A549 (cell line): ENCODE results near the gene RPTOR.

Source experiments
- CEBPB ChIP-seq, 2 experiments: fragments of >200 bp in 1 of 2; sonication (Bioruptor Twin) in 1 of 2; formaldehyde crosslinking in 1 of 2; IDR thresholded peaks; 2 replicates each; pipeline ENCODE4 v1.6.1; 2012 to 2016
- CTCF ChIP-seq: fragments of >200 bp; sonication (Bioruptor Twin); formaldehyde crosslinking; IDR thresholded peaks from 3 replicates; pipeline ENCODE4 v1.5.1; 2016
- EP300 ChIP-seq, 2 experiments: fragments of >200 bp; sonication (Bioruptor Twin); formaldehyde crosslinking; IDR thresholded peaks; 2 replicates in 1 of 2; 3 replicates in 1 of 2; pipeline ENCODE4 v1.6.1; 2016 to 2017
- HDAC2 ChIP-seq: fragments of 200-600 bp; sonication (generic); IDR thresholded peaks from 2 replicates; pipeline ENCODE4 v1.6.1; 2016
- MAX ChIP-seq: IDR thresholded peaks from 2 replicates; pipeline ENCODE4 v1.6.1; 2012
- NFE2L2 ChIP-seq: fragments of 150-350 bp; conservative IDR thresholded peaks from 2 replicates; pipeline ENCODE4 v1.6.1; 2014; ENCODE audit warnings: low read length
- NR3C1 ChIP-seq: fragments of >200 bp; sonication (Bioruptor Twin); formaldehyde crosslinking; IDR thresholded peaks from 3 replicates; pipeline ENCODE4 v1.6.1; 2017
- PBX3 ChIP-seq: IDR thresholded peaks from 2 replicates; pipeline ENCODE4 v1.6.1; 2012
- POLR2A ChIP-seq: IDR thresholded peaks from 2 replicates; pipeline ENCODE4 v1.6.1; 2012; ENCODE audit warnings: mild to moderate bottlenecking, low read length
- RCOR1 ChIP-seq: fragments of 150-350 bp; IDR thresholded peaks from 2 replicates; pipeline ENCODE4 v1.6.1; 2014; ENCODE audit warnings: antibody characterized with exemption, low read length, low read depth
- REST ChIP-seq: fragments of 200-600 bp; sonication (generic); IDR thresholded peaks from 2 replicates; pipeline ENCODE4 v1.6.1; 2016; ENCODE audit warnings: antibody characterized with exemption, mild to moderate bottlenecking, moderate library complexity
- SMC3 ChIP-seq: fragments of >200 bp; sonication (Bioruptor Twin); formaldehyde crosslinking; IDR thresholded peaks from 3 replicates; pipeline ENCODE4 v1.6.1; 2018; ENCODE audit warnings: inconsistent platforms
- SREBF2 ChIP-seq: fragments of 450-650 bp; IDR thresholded peaks from 2 replicates; pipeline ENCODE4 v1.6.1; 2014; ENCODE audit warnings: mild to moderate bottlenecking, moderate library complexity
- USF2 ChIP-seq: fragments of 450-650 bp; IDR thresholded peaks from 2 replicates; pipeline ENCODE4 v1.6.1; 2014; ENCODE audit warnings: antibody characterized with exemption

- TF ChIP-seq RCOR1 (no peak), NR3C1 (no peak), USF2 (no peak), MAX (no peak), CTCF (no peak), SREBF2 (no peak), REST (no peak), PBX3 (no peak), EP300 (IDR thresholded peaks at IDR 0.05) (no peak), SMC3 (no peak), NFE2L2 (no peak), HDAC2 (no peak), POLR2A (no peak), CEBPB (IDR thresholded peaks at IDR 0.05) (no peak)
These were observed 251.1 kb downstream of the RPTOR start for GRCh38 chr17:80795754-80796153.
